ENCODE results near the gene NIP7.

The NIP7 gene

DNA sequence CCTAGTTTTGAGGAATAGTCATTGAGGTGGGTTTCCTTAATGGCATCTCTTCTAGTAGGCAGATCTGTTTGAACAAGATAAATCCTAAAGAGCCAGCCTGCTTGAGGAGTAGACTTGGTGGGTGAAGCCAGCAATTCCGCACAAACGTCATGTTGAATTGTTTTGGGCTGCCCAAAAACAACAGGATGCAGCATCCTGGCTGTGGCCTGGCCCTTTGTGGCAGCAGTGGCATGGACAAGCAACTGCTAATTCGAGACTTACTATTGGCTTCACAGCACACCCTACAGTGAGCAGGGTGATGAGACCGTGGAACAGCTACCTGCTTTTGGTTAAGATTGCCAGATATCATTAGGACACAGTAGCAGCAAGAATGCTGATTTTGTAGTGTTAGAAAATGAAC, 37.7 kb upstream of the NIP7 start:
- in situ Hi-C loops (cut with HindIII; ENCODE audit: low sequenced_read_pairs): loop anchor here (5.0 kb wide), 2 partner anchors 60 to 145 kb away; no protein-coding TSS in a partner anchor
- no peak for DNase-seq (ENCODE audit: low read depth)
- H3K4me3 ChIP-seq (ENCODE audit: low read depth, low read length): no peak overlapping the region
- TF ChIP-seq, protein P1, sequence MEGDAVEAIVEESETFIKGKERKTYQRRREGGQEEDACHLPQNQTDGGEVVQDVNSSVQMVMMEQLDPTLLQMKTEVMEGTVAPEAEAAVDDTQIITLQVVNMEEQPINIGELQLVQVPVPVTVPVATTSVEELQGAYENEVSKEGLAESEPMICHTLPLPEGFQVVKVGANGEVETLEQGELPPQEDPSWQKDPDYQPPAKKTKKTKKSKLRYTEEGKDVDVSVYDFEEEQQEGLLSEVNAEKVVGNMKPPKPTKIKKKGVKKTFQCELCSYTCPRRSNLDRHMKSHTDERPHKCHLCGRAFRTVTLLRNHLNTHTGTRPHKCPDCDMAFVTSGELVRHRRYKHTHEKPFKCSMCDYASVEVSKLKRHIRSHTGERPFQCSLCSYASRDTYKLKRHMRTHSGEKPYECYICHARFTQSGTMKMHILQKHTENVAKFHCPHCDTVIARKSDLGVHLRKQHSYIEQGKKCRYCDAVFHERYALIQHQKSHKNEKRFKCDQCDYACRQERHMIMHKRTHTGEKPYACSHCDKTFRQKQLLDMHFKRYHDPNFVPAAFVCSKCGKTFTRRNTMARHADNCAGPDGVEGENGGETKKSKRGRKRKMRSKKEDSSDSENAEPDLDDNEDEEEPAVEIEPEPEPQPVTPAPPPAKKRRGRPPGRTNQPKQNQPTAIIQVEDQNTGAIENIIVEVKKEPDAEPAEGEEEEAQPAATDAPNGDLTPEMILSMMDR (IDR thresholded peaks at IDR 0.05; ENCODE audit: low read depth, low read length, missing control alignments): no peak

DNA sequence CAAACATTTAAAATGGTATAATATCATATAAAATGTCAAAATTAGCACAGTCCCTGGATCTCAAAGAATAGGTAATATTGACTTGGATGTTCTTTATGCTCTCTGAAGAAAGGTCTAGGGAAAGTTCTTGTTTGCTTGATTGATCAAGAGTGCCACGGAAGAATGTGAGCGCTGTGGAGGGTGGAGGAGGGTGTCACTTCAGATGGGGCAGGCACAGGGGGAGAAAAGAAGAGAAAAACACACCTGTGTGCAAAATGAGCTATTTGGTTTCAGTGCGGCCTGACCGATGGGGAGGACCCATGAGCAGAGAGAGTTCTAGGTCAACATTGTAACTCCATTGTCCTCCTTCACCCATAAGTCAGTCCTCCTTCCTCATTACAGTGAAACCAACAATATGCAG, 37.3 kb upstream of the NIP7 start:
- no peak overlapping the region for H3K4me3 ChIP-seq (ENCODE audit: low read depth, low read length)
- in situ Hi-C loops (cut with HindIII; ENCODE audit: low sequenced_read_pairs): loop anchor here (5.0 kb wide), 2 partner anchors 60 to 145 kb away; no protein-coding TSS in a partner anchor
- TF ChIP-seq, protein P1 (IDR thresholded peaks at IDR 0.05; ENCODE audit: low read depth, low read length, missing control alignments): no peak
- DNase-seq (ENCODE audit: low read depth): no peak

DNA sequence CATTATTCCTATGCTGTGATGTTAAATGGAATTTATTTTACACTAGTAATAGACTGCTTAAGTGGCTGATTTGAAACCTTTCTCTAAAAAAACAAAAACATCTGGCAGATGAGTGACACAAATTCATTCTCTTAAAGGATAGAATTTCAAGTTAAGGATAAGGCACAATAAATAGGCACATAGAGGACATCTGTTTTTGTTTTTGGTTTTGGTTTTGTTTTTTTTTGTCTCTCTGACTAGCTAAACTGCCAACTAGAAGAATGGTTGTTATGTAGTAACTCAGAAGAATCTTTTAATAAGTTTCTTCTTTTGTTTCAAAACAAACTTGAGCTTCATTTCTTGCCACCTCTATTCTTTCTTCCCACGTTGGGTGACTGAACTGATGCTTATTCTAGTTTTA, 33.5 kb upstream of the NIP7 start:
- H3K4me3 ChIP-seq (ENCODE audit: low read depth, low read length): no peak overlapping the region
- DNase-seq (ENCODE audit: low read depth): no peak
- in situ Hi-C loops (cut with HindIII; ENCODE audit: low sequenced_read_pairs): no loop called here
- TF ChIP-seq, protein P1 (IDR thresholded peaks at IDR 0.05; ENCODE audit: low read depth, low read length, missing control alignments): no peak

DNA sequence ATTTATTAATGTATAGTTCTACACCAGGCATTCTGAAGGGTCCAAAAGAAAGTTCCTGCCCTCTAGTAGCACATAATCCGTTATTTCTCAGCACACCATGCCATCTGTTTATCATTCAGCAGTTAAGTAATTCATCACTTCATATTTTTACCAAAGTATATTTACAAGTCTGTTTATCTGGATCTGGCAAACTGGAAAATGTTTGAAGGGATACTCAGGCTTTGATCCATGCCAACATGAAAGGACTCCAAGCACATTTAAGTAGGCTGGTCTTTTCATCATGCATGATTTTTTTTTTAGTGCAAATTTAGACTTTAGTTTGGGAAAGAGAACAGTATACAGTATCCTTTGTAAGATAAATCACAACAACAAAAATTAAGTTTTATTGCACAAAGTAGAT, 32.5 kb upstream of the NIP7 start:
- no peak for DNase-seq (ENCODE audit: low read depth)
- TF ChIP-seq, protein P1 (IDR thresholded peaks at IDR 0.05; ENCODE audit: low read depth, low read length, missing control alignments): no peak
- H3K4me3 ChIP-seq (ENCODE audit: low read depth, low read length): no peak overlapping the region
- in situ Hi-C loops (cut with HindIII; ENCODE audit: low sequenced_read_pairs): no loop called here

DNA sequence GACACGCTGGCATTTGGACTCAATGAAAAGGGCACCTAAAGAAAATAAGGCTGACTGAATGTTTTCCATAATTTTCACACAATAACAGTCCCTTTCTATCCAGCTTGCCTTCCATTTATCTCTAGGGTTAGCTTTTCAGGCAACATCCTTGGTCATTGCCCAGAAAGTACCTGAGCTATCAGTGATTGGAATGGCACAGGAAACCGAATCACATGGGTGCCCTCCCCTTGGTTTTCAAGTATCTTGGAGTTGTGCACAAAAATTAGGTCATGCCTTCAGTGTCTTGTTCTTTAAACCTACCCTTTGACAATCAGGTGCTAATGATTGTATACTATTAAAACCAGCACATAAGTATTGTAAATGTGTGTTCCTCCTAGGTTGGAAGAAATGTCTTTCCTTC, 31.7 kb upstream of the NIP7 start:
- DNase-seq (ENCODE audit: low read depth): no peak
- in situ Hi-C loops (cut with HindIII; ENCODE audit: low sequenced_read_pairs): no loop called here
- TF ChIP-seq, protein P1 (IDR thresholded peaks at IDR 0.05; ENCODE audit: low read depth, low read length, missing control alignments): no peak
- no peak overlapping the region for H3K4me3 ChIP-seq (ENCODE audit: low read depth, low read length)

DNA sequence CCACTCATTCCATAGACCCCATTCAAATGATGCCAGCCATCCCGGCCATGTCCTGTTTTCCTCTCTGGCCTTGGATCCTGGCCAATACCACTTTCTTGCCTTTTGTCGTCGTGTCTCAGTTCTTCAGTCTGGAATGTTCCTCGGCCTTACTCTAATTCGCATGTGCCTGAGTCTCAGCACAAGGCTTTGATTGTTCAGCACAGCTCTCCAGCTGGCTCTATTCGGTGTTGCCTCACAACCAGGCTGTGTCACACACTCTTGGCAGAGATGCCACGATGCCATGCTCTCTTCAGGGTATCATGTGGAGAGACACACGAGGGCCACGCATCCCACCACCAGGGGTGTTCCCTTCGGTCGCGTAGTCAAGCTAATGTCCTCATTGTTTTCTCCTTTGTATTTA, 30.3 kb upstream of the NIP7 start:
- in situ Hi-C loops (cut with HindIII; ENCODE audit: low sequenced_read_pairs): no loop called here
- TF ChIP-seq, protein P1 (IDR thresholded peaks at IDR 0.05; ENCODE audit: low read depth, low read length, missing control alignments): no peak
- H3K4me3 ChIP-seq (ENCODE audit: low read depth, low read length): no peak overlapping the region
- no peak for DNase-seq (ENCODE audit: low read depth)

Measured in astrocyte of the cerebellum (primary cell).